ENCODE measurements around the gene ADGRA3. TPM values are rescaled to one million over a fixed set of nuclear protein-coding genes. Genes with fewer than 3 reads are reported as not detected.

The ADGRA3 gene
- total RNA-seq, 2 experiments from 2014 or later: not detected

- intact Hi-C loops (cut with micrococcal nuclease; ENCODE audit: unreplicated experiment): no loop called here
These were observed 37.7 kb upstream of the ADGRA3 start for GRCh38 chr4:22553560-22553959.

DNA sequence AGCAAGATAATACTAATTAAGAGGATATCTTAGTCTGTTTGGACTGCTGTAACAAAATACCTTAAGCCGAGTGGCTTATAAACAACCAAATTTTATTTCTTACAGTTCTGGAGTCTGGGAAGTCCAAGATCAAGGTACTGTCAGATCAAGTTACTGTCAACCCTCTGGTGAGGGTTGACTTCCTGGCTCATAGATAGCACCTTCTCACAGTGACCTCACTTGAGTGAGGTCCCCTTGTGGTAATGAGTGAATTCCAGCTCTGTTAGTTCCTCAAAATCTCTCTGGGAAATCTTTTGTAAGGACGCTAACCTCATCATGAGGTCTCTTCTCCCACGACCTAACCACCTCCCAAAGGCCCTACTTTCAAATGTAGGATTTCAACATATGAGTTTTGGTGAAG lies 36.9 kb upstream of the ADGRA3 start:
- TF ChIP-seq, protein P1, sequence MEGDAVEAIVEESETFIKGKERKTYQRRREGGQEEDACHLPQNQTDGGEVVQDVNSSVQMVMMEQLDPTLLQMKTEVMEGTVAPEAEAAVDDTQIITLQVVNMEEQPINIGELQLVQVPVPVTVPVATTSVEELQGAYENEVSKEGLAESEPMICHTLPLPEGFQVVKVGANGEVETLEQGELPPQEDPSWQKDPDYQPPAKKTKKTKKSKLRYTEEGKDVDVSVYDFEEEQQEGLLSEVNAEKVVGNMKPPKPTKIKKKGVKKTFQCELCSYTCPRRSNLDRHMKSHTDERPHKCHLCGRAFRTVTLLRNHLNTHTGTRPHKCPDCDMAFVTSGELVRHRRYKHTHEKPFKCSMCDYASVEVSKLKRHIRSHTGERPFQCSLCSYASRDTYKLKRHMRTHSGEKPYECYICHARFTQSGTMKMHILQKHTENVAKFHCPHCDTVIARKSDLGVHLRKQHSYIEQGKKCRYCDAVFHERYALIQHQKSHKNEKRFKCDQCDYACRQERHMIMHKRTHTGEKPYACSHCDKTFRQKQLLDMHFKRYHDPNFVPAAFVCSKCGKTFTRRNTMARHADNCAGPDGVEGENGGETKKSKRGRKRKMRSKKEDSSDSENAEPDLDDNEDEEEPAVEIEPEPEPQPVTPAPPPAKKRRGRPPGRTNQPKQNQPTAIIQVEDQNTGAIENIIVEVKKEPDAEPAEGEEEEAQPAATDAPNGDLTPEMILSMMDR (conservative IDR thresholded peaks at IDR 0.05; ENCODE audit: low read length): no peak
- no peak for TF ChIP-seq EZH2phosphoT487 (IDR thresholded peaks at IDR 0.05; ENCODE audit: borderline replicate concordance, low read depth, low read length)
- no peak for DNase-seq (ENCODE audit: low spot score)
- Histone ChIP-seq H3K4me3 (ENCODE audit: low read depth, low read length, poor library complexity, severe bottlenecking) (no peak overlapping the region), H3K9me2 (ENCODE audit: insufficient read depth, low read length) (no peaks in the 10 kb centered on the region), H3K4me2 (ENCODE audit: low read length) (no peak overlapping the region), H3K27ac (ENCODE audit: low read depth, low read length, poor library complexity, severe bottlenecking) (no peak overlapping the region), H4K20me1 (ENCODE audit: insufficient read depth, low read length) (no peaks in the 10 kb centered on the region), H3K36me3 (ENCODE audit: insufficient read depth, low read length) (no peaks in the 10 kb centered on the region), H3K9me3 (ENCODE audit: low read length) (no peaks in the 10 kb centered on the region), H3K79me2 (ENCODE audit: insufficient read depth, low read depth, low read length) (no peaks in the 10 kb centered on the region), H3K4me1 (ENCODE audit: insufficient read depth, low read length, poor library complexity, severe bottlenecking) (no peaks in the 10 kb centered on the region), H2AFZ (ENCODE audit: low read length) (no peak overlapping the region)
- ChIA-PET CTCF (ENCODE audit: unreplicated experiment) (no interaction called here), POLR2A (no interaction called here)
- no TSS peak for BruUV-seq (replicated peaks)
- intact Hi-C loops (cut with micrococcal nuclease; ENCODE audit: unreplicated experiment): no loop called here

More at GRCh38 chr4:22553560-22553959, 37.7 kb upstream of the ADGRA3 start:
- Histone ChIP-seq H3K9me3 (ENCODE audit: low read length) (no peaks in the 10 kb centered on the region), H3K36me3 (ENCODE audit: insufficient read depth, low read length) (no peaks in the 10 kb centered on the region), H3K9me2 (ENCODE audit: insufficient read depth, low read length) (no peaks in the 10 kb centered on the region), H2AFZ (ENCODE audit: low read length) (no peak overlapping the region), H3K27ac (ENCODE audit: low read depth, low read length, poor library complexity, severe bottlenecking) (no peak overlapping the region), H3K79me2 (ENCODE audit: insufficient read depth, low read depth, low read length) (no peaks in the 10 kb centered on the region), H3K4me1 (ENCODE audit: insufficient read depth, low read length, poor library complexity, severe bottlenecking) (no peaks in the 10 kb centered on the region), H3K4me2 (ENCODE audit: low read length) (no peak overlapping the region), H3K4me3 (ENCODE audit: low read depth, low read length, poor library complexity, severe bottlenecking) (no peak overlapping the region), H4K20me1 (ENCODE audit: insufficient read depth, low read length) (no peaks in the 10 kb centered on the region)
- ChIA-PET CTCF (ENCODE audit: unreplicated experiment) (no interaction called here), POLR2A (no interaction called here)
- DNase-seq (ENCODE audit: low spot score): no peak
- TF ChIP-seq, protein P1 (conservative IDR thresholded peaks at IDR 0.05; ENCODE audit: low read length): no peak
- no TSS peak for BruUV-seq (replicated peaks)

GRCh38 chr4:22551550-22551949 lies 35.7 kb upstream of the ADGRA3 start:
- intact Hi-C loops (cut with micrococcal nuclease; ENCODE audit: unreplicated experiment): no loop called here

More at GRCh38 chr4:22551550-22551949, 35.7 kb upstream of the ADGRA3 start:
- Histone ChIP-seq H3K9me2 (ENCODE audit: insufficient read depth, low read length) (no peaks in the 10 kb centered on the region), H3K4me2 (ENCODE audit: low read length) (no peak overlapping the region), H2AFZ (ENCODE audit: low read length) (no peak overlapping the region), H3K4me3 (ENCODE audit: low read depth, low read length, poor library complexity, severe bottlenecking) (no peak overlapping the region), H3K79me2 (ENCODE audit: insufficient read depth, low read depth, low read length) (no peaks in the 10 kb centered on the region), H3K4me1 (ENCODE audit: insufficient read depth, low read length, poor library complexity, severe bottlenecking) (no peaks in the 10 kb centered on the region), H3K27ac (ENCODE audit: low read depth, low read length, poor library complexity, severe bottlenecking) (no peak overlapping the region), H3K36me3 (ENCODE audit: insufficient read depth, low read length) (no peaks in the 10 kb centered on the region), H4K20me1 (ENCODE audit: insufficient read depth, low read length) (no peaks in the 10 kb centered on the region), H3K9me3 (ENCODE audit: low read length) (no peaks in the 10 kb centered on the region)
- no TSS peak for BruUV-seq (replicated peaks)
- TF ChIP-seq, protein P1 (conservative IDR thresholded peaks at IDR 0.05; ENCODE audit: low read length): no peak
- no peak for TF ChIP-seq EZH2phosphoT487 (IDR thresholded peaks at IDR 0.05; ENCODE audit: borderline replicate concordance, low read depth, low read length)
- DNase-seq (ENCODE audit: low spot score): no peak
- ChIA-PET POLR2A (interaction anchor here (0.6 kb wide), 1 partner anchor 428 kb away, joined by 3 read pairs; no protein-coding TSS in a partner anchor), CTCF (ENCODE audit: unreplicated experiment) (no interaction called here)

Measured in OCI-LY7 (cell line).